ENCODE results near the gene CCNY.

- TF ChIP-seq, protein P1, sequence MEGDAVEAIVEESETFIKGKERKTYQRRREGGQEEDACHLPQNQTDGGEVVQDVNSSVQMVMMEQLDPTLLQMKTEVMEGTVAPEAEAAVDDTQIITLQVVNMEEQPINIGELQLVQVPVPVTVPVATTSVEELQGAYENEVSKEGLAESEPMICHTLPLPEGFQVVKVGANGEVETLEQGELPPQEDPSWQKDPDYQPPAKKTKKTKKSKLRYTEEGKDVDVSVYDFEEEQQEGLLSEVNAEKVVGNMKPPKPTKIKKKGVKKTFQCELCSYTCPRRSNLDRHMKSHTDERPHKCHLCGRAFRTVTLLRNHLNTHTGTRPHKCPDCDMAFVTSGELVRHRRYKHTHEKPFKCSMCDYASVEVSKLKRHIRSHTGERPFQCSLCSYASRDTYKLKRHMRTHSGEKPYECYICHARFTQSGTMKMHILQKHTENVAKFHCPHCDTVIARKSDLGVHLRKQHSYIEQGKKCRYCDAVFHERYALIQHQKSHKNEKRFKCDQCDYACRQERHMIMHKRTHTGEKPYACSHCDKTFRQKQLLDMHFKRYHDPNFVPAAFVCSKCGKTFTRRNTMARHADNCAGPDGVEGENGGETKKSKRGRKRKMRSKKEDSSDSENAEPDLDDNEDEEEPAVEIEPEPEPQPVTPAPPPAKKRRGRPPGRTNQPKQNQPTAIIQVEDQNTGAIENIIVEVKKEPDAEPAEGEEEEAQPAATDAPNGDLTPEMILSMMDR (IDR thresholded peaks at IDR 0.05 in 2 of 3, conservative IDR thresholded peaks at IDR 0.05 in 1 of 3; ENCODE audit: borderline replicate concordance in 1 of 3, insufficient read depth in 1 of 3, low read depth in 2 of 3, low read length in 2 of 3): no peak
- TF ChIP-seq JUND (IDR thresholded peaks at IDR 0.05): no peak
- TF ChIP-seq, protein P2, sequence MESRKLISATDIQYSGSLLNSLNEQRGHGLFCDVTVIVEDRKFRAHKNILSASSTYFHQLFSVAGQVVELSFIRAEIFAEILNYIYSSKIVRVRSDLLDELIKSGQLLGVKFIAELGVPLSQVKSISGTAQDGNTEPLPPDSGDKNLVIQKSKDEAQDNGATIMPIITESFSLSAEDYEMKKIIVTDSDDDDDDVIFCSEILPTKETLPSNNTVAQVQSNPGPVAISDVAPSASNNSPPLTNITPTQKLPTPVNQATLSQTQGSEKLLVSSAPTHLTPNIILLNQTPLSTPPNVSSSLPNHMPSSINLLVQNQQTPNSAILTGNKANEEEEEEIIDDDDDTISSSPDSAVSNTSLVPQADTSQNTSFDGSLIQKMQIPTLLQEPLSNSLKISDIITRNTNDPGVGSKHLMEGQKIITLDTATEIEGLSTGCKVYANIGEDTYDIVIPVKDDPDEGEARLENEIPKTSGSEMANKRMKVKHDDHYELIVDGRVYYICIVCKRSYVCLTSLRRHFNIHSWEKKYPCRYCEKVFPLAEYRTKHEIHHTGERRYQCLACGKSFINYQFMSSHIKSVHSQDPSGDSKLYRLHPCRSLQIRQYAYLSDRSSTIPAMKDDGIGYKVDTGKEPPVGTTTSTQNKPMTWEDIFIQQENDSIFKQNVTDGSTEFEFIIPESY (IDR thresholded peaks at IDR 0.05; ENCODE audit: extremely low read depth, insufficient replicate concordance, low read length): no peak
Observed at GRCh38 chr10:35567951-35568350, 231.6 kb downstream of the CCNY start.

All from HCT116 (cell line).